Measurements from ENCODE around the gene FASTKD3.
"Not testable (repeated sequence)": the region's sequence is repeated elsewhere in the genome, so short reads cannot be mapped to it uniquely, and the experiment has no call there.

The FASTKD3 gene, protein sequence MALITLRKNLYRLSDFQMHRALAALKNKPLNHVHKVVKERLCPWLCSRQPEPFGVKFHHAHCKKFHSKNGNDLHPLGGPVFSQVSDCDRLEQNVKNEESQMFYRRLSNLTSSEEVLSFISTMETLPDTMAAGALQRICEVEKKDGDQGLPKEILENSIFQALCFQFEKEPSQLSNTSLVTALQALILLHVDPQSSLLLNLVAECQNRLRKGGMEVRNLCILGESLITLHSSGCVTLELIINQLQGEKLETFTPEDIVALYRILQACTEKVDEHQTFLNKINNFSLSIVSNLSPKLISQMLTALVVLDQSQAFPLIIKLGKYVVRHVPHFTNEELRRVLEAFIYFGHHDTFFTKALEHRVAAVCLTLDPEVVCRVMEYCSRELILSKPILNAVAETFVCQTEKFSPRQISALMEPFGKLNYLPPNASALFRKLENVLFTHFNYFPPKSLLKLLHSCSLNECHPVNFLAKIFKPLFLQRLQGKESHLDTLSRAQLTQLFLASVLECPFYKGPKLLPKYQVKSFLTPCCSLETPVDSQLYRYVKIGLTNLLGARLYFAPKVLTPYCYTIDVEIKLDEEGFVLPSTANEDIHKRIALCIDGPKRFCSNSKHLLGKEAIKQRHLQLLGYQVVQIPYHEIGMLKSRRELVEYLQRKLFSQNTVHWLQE

GRCh38 chr5:7868773-7869473 lies at the start of gene FASTKD3, which contains the start of gene MTRR:
Gene FASTKD3 (minus strand): TSS chr5:7869031. CDS start chr5:7868083, 948 bp downstream.
Gene MTRR (plus strand): TSS chr5:7869148. CDS start chr5:7870795, 1,647 bp downstream.
- peak within 1 kb of the TSS; percentile 86 for H3K4me3 ChIP-seq (ENCODE audit: low read depth, low read length)
- CTCF ChIA-PET, result interaction anchor here (1.0 to 9.7 kb wide), 3 partner anchors 10 to 17 kb away, joined by 3 to 98 read pairs (median 6); no protein-coding TSS in a partner anchor
- DNase-seq (ENCODE audit: low read depth, low spot score), result peak; percentile 41
- POLR2A ChIA-PET, result interaction anchor here (1.5 kb wide), 1 partner anchor 11 kb away, joined by 11 read pairs; no protein-coding TSS in a partner anchor
- TF ChIP-seq, protein P1, sequence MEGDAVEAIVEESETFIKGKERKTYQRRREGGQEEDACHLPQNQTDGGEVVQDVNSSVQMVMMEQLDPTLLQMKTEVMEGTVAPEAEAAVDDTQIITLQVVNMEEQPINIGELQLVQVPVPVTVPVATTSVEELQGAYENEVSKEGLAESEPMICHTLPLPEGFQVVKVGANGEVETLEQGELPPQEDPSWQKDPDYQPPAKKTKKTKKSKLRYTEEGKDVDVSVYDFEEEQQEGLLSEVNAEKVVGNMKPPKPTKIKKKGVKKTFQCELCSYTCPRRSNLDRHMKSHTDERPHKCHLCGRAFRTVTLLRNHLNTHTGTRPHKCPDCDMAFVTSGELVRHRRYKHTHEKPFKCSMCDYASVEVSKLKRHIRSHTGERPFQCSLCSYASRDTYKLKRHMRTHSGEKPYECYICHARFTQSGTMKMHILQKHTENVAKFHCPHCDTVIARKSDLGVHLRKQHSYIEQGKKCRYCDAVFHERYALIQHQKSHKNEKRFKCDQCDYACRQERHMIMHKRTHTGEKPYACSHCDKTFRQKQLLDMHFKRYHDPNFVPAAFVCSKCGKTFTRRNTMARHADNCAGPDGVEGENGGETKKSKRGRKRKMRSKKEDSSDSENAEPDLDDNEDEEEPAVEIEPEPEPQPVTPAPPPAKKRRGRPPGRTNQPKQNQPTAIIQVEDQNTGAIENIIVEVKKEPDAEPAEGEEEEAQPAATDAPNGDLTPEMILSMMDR (IDR thresholded peaks at IDR 0.05; ENCODE audit: insufficient read depth, low read length, missing control alignments), result no peak

- no peak overlapping the region for H3K4me3 ChIP-seq (ENCODE audit: low read depth, low read length)
- no peak for DNase-seq (ENCODE audit: low read depth, low spot score)
- ChIA-PET CTCF (interaction anchor here (2.4 kb wide), 1 partner anchor 11 kb away, joined by 13 read pairs; no protein-coding TSS in a partner anchor), POLR2A (no interaction called here)
- TF ChIP-seq, protein P1 (IDR thresholded peaks at IDR 0.05; ENCODE audit: insufficient read depth, low read length, missing control alignments), result no peak
Measured at GRCh38 chr5:7917130-7918123, 48.6 kb upstream of the FASTKD3 start.

GRCh38 chr5:7916171-7916804 lies 47.5 kb upstream of the FASTKD3 start:
- ChIA-PET CTCF (interaction anchor here (1.0 to 1.9 kb wide), 3 partner anchors 10 to 29 kb away, joined by 3 to 9 read pairs (median 5); no protein-coding TSS in a partner anchor), POLR2A (no interaction called here)
- TF ChIP-seq, protein P1 (IDR thresholded peaks at IDR 0.05; ENCODE audit: insufficient read depth, low read length, missing control alignments), result no peak
- no peak overlapping the region for H3K4me3 ChIP-seq (ENCODE audit: low read depth, low read length)
- no peak for DNase-seq (ENCODE audit: low read depth, low spot score)

GRCh38 chr5:7911429-7911771 lies 42.6 kb upstream of the FASTKD3 start:
- H3K4me3 ChIP-seq (ENCODE audit: low read depth, low read length); CTCF ChIA-PET; POLR2A ChIA-PET; DNase-seq (ENCODE audit: low read depth, low spot score): not testable (repeated sequence)

DNA sequence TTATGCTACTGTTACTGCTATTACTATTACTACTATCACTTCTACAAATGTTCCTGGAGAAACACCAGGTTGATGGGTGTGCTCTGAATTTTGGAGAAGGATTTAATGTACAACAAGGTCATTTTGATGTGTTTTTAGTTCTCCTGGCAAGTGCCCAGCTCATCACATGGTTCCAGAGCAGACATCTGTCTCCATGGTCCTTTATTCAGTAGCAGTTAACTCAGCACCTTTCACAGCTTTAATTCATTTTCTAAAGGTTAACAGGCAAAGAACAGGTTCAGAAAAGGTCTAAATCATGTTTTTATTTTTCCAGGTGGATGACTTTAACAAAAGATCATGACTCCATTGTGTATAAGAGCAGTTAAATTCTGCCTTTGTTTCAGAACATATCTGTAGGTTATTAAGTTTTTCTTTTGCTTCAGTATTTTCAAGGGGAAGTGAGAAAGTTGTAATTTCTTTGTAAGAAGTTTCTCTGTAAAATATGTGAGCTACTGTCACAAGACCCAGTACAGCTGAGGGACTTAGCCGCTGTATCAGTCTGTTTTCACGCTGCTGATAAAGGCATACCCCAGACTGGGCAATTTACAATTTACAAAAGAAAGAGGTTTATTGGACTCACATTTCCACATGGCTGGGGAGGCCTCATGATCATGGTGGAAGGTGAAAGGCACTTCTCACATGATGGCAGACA lies 42.1 kb upstream of the FASTKD3 start:
- no peak for DNase-seq (ENCODE audit: low read depth, low spot score)
- POLR2A ChIA-PET, result no interaction called here

More for the DNA sequence above, 42.1 kb upstream of the FASTKD3 start:
- no peak overlapping the region for H3K4me3 ChIP-seq (ENCODE audit: low read depth, low read length)
- TF ChIP-seq, protein P1 (IDR thresholded peaks at IDR 0.05; ENCODE audit: insufficient read depth, low read length, missing control alignments), result no peak
- CTCF ChIA-PET, result interaction anchor here (1.0 to 1.6 kb wide), 2 partner anchors 19 to 24 kb away, joined by 3 to 5 read pairs; no protein-coding TSS in a partner anchor

Measured in AG04449 (cell line).